ENCODE measurements around the gene TMEM238L. TPM values are rescaled to one million over a fixed set of nuclear protein-coding genes. Genes with fewer than 3 reads are reported as not detected.

The TMEM238L gene
- total and polyA plus RNA-seq, 3 donors from 2014 or later, result not detected

DNA sequence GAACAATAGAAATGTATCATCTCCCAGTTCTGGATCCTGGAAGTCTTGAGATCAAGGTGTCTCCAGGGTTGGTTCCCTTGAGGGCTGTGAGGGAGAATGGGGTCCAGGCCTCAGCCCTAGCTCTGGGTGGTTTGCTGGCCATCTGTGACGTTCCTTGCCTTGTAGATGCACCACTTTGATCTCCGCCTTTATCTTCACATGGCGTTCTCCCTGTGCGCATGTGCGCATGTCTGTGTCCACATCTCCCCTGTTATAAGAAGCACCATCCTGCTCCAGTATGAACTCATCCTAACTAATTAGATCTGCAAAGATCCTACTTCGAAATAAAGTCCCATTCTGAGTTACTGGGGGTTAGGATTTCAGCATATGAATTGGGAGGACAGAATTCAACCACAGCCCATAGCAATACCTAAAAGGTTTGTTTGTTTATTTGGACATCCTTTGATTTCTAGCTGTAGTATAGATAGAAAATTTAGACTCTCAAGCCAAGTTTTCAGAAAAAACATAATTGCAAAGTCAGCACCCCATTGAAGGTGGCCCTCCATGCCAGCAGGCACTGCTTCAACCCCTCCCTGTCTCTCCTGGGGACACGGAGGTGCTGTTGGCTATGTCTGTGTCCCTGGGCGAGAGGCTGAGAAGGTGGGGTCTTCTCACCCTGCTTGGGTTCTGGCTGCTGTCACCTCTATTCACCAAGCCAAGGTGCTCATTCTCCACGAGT, 2.8 kb upstream of the TMEM238L start:
- H3K4me3 ChIP-seq, result no peak overlapping the region
- TF ChIP-seq, protein P1, sequence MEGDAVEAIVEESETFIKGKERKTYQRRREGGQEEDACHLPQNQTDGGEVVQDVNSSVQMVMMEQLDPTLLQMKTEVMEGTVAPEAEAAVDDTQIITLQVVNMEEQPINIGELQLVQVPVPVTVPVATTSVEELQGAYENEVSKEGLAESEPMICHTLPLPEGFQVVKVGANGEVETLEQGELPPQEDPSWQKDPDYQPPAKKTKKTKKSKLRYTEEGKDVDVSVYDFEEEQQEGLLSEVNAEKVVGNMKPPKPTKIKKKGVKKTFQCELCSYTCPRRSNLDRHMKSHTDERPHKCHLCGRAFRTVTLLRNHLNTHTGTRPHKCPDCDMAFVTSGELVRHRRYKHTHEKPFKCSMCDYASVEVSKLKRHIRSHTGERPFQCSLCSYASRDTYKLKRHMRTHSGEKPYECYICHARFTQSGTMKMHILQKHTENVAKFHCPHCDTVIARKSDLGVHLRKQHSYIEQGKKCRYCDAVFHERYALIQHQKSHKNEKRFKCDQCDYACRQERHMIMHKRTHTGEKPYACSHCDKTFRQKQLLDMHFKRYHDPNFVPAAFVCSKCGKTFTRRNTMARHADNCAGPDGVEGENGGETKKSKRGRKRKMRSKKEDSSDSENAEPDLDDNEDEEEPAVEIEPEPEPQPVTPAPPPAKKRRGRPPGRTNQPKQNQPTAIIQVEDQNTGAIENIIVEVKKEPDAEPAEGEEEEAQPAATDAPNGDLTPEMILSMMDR (IDR thresholded peaks at IDR 0.05), result no peak
- no peak for TF ChIP-seq POLR2A (IDR thresholded peaks at IDR 0.05)
- no peaks in the 10 kb centered on the region for H3K36me3 ChIP-seq (ENCODE audit: low read depth, missing control alignments)
- H3K4me1 ChIP-seq, result no peaks in the 10 kb centered on the region
- H3K9me3 ChIP-seq, result no peaks in the 10 kb centered on the region
- WGBS, 2 donors, result 82 to 96% methylated on average over 7 to 9 of the region's 9 CpGs
- no peak for DNase-seq
- no peak overlapping the region for H3K27ac ChIP-seq
- no peaks in the 10 kb centered on the region for H3K27me3 ChIP-seq
- intact Hi-C loops (cut with DNase I; ENCODE audit: low total_unique reads), result no loop called here

- DNase-seq, result no peak
- 86 to 98% methylated on average over 6 of the region's 6 CpGs for WGBS, 2 donors
- TF ChIP-seq, protein P1 (IDR thresholded peaks at IDR 0.05), result no peak
- H3K27ac ChIP-seq, result no peak overlapping the region
- H3K36me3 ChIP-seq (ENCODE audit: low read depth, missing control alignments), result no peaks in the 10 kb centered on the region
- no peaks in the 10 kb centered on the region for H3K27me3 ChIP-seq
- no peak overlapping the region for H3K4me3 ChIP-seq
- H3K9me3 ChIP-seq, result no peaks in the 10 kb centered on the region
- intact Hi-C loops (cut with DNase I; ENCODE audit: low total_unique reads), result no loop called here
- H3K4me1 ChIP-seq, result no peaks in the 10 kb centered on the region
Observed at GRCh38 chr17:10805911-10806310, 2.0 kb upstream of the TMEM238L start.

DNA sequence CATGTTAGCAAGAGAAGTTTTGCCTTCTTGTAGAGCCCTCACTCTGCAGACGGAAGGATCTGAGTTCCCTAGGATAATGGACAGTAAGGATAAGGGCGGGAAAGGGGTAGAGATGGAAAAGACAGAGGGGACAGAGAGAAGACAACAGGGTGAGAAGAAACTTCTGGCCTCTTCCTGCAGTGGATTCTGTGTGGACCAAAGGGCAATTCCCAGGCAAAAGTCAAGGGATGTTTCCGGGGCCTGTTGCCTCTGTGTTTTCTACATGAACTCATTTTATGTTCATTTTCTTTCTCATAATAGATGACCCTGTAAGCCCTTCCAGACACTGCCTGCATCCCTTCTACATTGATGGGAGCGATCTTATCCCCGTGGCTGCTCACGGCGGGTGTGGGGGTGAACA, 647 bp upstream of the TMEM238L start:
- Histone ChIP-seq H3K4me3 (no peak overlapping the region), H3K27me3 (no peaks in the 10 kb centered on the region), H3K4me1 (no peaks in the 10 kb centered on the region), H3K27ac (no peak overlapping the region), H3K36me3 (ENCODE audit: low read depth, missing control alignments) (no peaks in the 10 kb centered on the region), H3K9me3 (no peaks in the 10 kb centered on the region)
- intact Hi-C loops (cut with DNase I; ENCODE audit: low total_unique reads), result no loop called here
- WGBS, 2 donors, result 89 to 91% methylated on average over 7 of the region's 7 CpGs
- DNase-seq, result no peak
- TF ChIP-seq, protein P1 (IDR thresholded peaks at IDR 0.05), result no peak
- no peak for TF ChIP-seq POLR2A (IDR thresholded peaks at IDR 0.05)

- H3K27me3 ChIP-seq, result no peaks in the 10 kb centered on the region
- no peak overlapping the region for H3K4me3 ChIP-seq
- TF ChIP-seq, protein P1 (IDR thresholded peaks at IDR 0.05), result no peak
- no peak for TF ChIP-seq POLR2A (IDR thresholded peaks at IDR 0.05)
- peaks cover 11% of the 10 kb centered on the region for H3K4me1 ChIP-seq
- no peaks in the 10 kb centered on the region for H3K9me3 ChIP-seq
- intact Hi-C loops (cut with DNase I; ENCODE audit: low total_unique reads), result no loop called here
- no peak overlapping the region for H3K27ac ChIP-seq
- WGBS, 2 donors, result 90 to 97% methylated on average over 5 to 7 of the region's 7 CpGs
- no peak for DNase-seq
- no peaks in the 10 kb centered on the region for H3K36me3 ChIP-seq (ENCODE audit: low read depth, missing control alignments)
Observed at GRCh38 chr17:10803350-10803749, 549 bp downstream of the TMEM238L start.
